Amygdala (tissue), 56 donors: ENCODE measurements around the gene RPS3A.
"Not testable (repeated sequence)": the region's sequence is repeated elsewhere in the genome, so short reads cannot be mapped to it uniquely, and the experiment has no call there.

Source experiments
- DNase-seq, 56 donors: peaks; one replicate each; lab custom pipeline; 2025; lab: John Stamatoyannopoulos, UW

Gene RPS3A

GRCh38 chr4:151114338-151114737, 14.9 kb downstream of the RPS3A start:
- DNase-seq = no peak

GRCh38 chr4:151114986-151115385, 15.6 kb downstream of the RPS3A start:
- DNase-seq = no peak

GRCh38 chr4:151117371-151117962, 18.0 kb downstream of the RPS3A start:
- DNase-seq = peak in 34 of 56 donors; percentile 1 to 80 (median 14)

GRCh38 chr4:151129796-151130195, 30.4 kb downstream of the RPS3A start:
- DNase-seq = no peak

- no peak for DNase-seq
These were observed 33.9 kb downstream of the RPS3A start for GRCh38 chr4:151133311-151133710.

- not testable (repeated sequence) for DNase-seq
These were observed 36.6 kb downstream of the RPS3A start for GRCh38 chr4:151136048-151136447.

GRCh38 chr4:151139814-151140213, 40.4 kb downstream of the RPS3A start:
- DNase-seq = no peak

GRCh38 chr4:151142758-151143157, 43.3 kb downstream of the RPS3A start:
- no peak for DNase-seq

- peak in 3 of 56 donors; percentile 0 to 9 (median 3) for DNase-seq
These were observed 43.7 kb downstream of the RPS3A start for GRCh38 chr4:151143162-151143561.

GRCh38 chr4:151143811-151144210, 44.4 kb downstream of the RPS3A start:
- DNase-seq = no peak

- no peak for DNase-seq
These were observed 45.1 kb downstream of the RPS3A start for GRCh38 chr4:151144329-151145072.

- no peak for DNase-seq
These were observed 47.6 kb downstream of the RPS3A start for GRCh38 chr4:151147000-151147399.

- no peak for DNase-seq
These were observed 48.8 kb downstream of the RPS3A start for GRCh38 chr4:151148261-151148660.

- DNase-seq = no peak
These were observed 51.6 kb downstream of the RPS3A start for GRCh38 chr4:151150821-151151580.

GRCh38 chr4:151152028-151152427, 52.6 kb downstream of the RPS3A start:
- no peak for DNase-seq

- DNase-seq = no peak
These were observed 54.2 kb downstream of the RPS3A start for GRCh38 chr4:151153585-151153984.
